ENCODE measurements around the gene PRKACA.

GRCh38 chr19:14053500-14053899, 64.1 kb downstream of the PRKACA start:
- TF ChIP-seq, protein P1, sequence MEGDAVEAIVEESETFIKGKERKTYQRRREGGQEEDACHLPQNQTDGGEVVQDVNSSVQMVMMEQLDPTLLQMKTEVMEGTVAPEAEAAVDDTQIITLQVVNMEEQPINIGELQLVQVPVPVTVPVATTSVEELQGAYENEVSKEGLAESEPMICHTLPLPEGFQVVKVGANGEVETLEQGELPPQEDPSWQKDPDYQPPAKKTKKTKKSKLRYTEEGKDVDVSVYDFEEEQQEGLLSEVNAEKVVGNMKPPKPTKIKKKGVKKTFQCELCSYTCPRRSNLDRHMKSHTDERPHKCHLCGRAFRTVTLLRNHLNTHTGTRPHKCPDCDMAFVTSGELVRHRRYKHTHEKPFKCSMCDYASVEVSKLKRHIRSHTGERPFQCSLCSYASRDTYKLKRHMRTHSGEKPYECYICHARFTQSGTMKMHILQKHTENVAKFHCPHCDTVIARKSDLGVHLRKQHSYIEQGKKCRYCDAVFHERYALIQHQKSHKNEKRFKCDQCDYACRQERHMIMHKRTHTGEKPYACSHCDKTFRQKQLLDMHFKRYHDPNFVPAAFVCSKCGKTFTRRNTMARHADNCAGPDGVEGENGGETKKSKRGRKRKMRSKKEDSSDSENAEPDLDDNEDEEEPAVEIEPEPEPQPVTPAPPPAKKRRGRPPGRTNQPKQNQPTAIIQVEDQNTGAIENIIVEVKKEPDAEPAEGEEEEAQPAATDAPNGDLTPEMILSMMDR (IDR thresholded peaks at IDR 0.05; ENCODE audit: low read depth, low read length, poor library complexity, severe bottlenecking): no peak
- TF ChIP-seq EZH2phosphoT487 (IDR thresholded peaks at IDR 0.05; ENCODE audit: borderline replicate concordance, low read length): no peak
